NT2/D1 (cell line): Measurements from ENCODE around the gene BCAS4.
"Not testable (repeated sequence)": the region's sequence is repeated elsewhere in the genome, so short reads cannot be mapped to it uniquely, and the experiment has no call there.

Experiments
- DNase-seq: peaks from one replicate; pipeline ENCODE4 v3.0.0-alpha.2; 2011; ENCODE audit warnings: low read depth, low spot score
- H3K27me3 ChIP-seq: 2 replicates; pipeline ENCODE4 v1.6.0; 2011; ENCODE audit warnings: mild to moderate bottlenecking; ENCODE audit not compliant: insufficient read length, insufficient read depth
- H3K36me3 ChIP-seq: 2 replicates; pipeline ENCODE4 v1.6.1; 2011; ENCODE audit warnings: mild to moderate bottlenecking, low read length, mixed read lengths; ENCODE audit not compliant: insufficient read depth, insufficient read length
- H3K4me1 ChIP-seq: 2 replicates; pipeline ENCODE4 v1.5.1; 2011; ENCODE audit not compliant: insufficient read depth, insufficient read length
- H3K4me3 ChIP-seq: 2 replicates; pipeline ENCODE4 v1.5.1; 2011; ENCODE audit warnings: low read depth; ENCODE audit not compliant: insufficient read length
- H3K9ac ChIP-seq: 2 replicates; pipeline ENCODE4 v1.6.0; 2011; ENCODE audit warnings: low read depth; ENCODE audit not compliant: insufficient read length
- H3K9me3 ChIP-seq: 2 replicates; pipeline ENCODE4 v1.5.1; 2011; ENCODE audit warnings: mild to moderate bottlenecking, low read length; ENCODE audit not compliant: insufficient read depth
- SUZ12 ChIP-seq: IDR thresholded peaks from 2 replicates; pipeline ENCODE4 v1.6.1; 2011; ENCODE audit not compliant: insufficient read length, insufficient read depth; ENCODE audit errors: extremely low read depth
- YY1 ChIP-seq: IDR thresholded peaks from 2 replicates; pipeline ENCODE4 v1.6.1; 2011; ENCODE audit not compliant: insufficient read length, insufficient read depth
- ZNF274 ChIP-seq: IDR thresholded peaks from 2 replicates; pipeline ENCODE4 v1.6.1; 2011; ENCODE audit warnings: mild to moderate bottlenecking, low read depth, low read length

Gene BCAS4

GRCh38 chr20:50787181-50787580, 7.7 kb upstream of the BCAS4 start:
- TF ChIP-seq YY1 (no peak), ZNF274 (no peak), SUZ12 (no peak)

GRCh38 chr20:50788045-50788991, 6.5 kb upstream of the BCAS4 start:
- Histone ChIP-seq H3K4me1 (no peaks in the 10 kb centered on the region), H3K9ac (no peak overlapping the region), H3K36me3 (no peaks in the 10 kb centered on the region), H3K27me3 (no peaks in the 10 kb centered on the region), H3K9me3 (peaks cover 8% of the 10 kb centered on the region; the same call in 1 of the 2 replicates), H3K4me3 (no peak overlapping the region)
- DNase-seq: no peak
- no peak for TF ChIP-seq ZNF274
- TF ChIP-seq YY1: no peak
- no peak for TF ChIP-seq SUZ12

More at GRCh38 chr20:50787181-50787580, 7.7 kb upstream of the BCAS4 start:
- H3K27me3 ChIP-seq: no peaks in the 10 kb centered on the region
- H3K9me3 ChIP-seq: peaks cover 19% of the 10 kb centered on the region; the same call in 1 of the 2 replicates
- H3K36me3 ChIP-seq: no peaks in the 10 kb centered on the region
- H3K9ac ChIP-seq: no peak overlapping the region
- no peaks in the 10 kb centered on the region for H3K4me1 ChIP-seq
- no peak overlapping the region for H3K4me3 ChIP-seq
- DNase-seq: no peak

- Histone ChIP-seq H3K9me3 (no peaks in the 10 kb centered on the region), H3K4me3 (no peak overlapping the region), H3K9ac (peak overlapping the region; percentile 52), H3K4me1 (no peaks in the 10 kb centered on the region), H3K27me3 (no peaks in the 10 kb centered on the region), H3K36me3 (no peaks in the 10 kb centered on the region)
- no peak for DNase-seq
- TF ChIP-seq ZNF274: no peak
- TF ChIP-seq SUZ12: no peak
- TF ChIP-seq YY1: no peak
Observed at GRCh38 chr20:50789968-50790650, 4.8 kb upstream of the BCAS4 start.

- no peak overlapping the region for H3K4me3 ChIP-seq
- DNase-seq: peak; percentile 90
- H3K36me3 ChIP-seq: no peaks in the 10 kb centered on the region
- no peaks in the 10 kb centered on the region for H3K27me3 ChIP-seq
- H3K9ac ChIP-seq: peak overlapping the region; percentile 52
- H3K9me3 ChIP-seq: no peaks in the 10 kb centered on the region
- H3K4me1 ChIP-seq: no peaks in the 10 kb centered on the region
- no peak for TF ChIP-seq YY1
- no peak for TF ChIP-seq SUZ12
- no peak for TF ChIP-seq ZNF274
Observed at GRCh38 chr20:50790651-50791277, 4.1 kb upstream of the BCAS4 start.

GRCh38 chr20:50792708-50793574, 1.9 kb upstream of the BCAS4 start:
- H3K4me1 ChIP-seq: no peaks in the 10 kb centered on the region
- H3K9ac ChIP-seq: peak overlapping the region; percentile 38
- no peaks in the 10 kb centered on the region for H3K27me3 ChIP-seq
- no peak for TF ChIP-seq YY1
- no peak for TF ChIP-seq ZNF274
- no peak for TF ChIP-seq SUZ12
- no peak overlapping the region for H3K4me3 ChIP-seq
- H3K9me3 ChIP-seq: no peaks in the 10 kb centered on the region
- H3K36me3 ChIP-seq: no peaks in the 10 kb centered on the region
- DNase-seq: no peak

GRCh38 chr20:50793575-50794016, 1.3 kb upstream of the BCAS4 start:
- not testable (repeated sequence) for H3K4me3 ChIP-seq, H3K9me3 ChIP-seq, H3K4me1 ChIP-seq, H3K27me3 ChIP-seq, H3K9ac ChIP-seq, H3K36me3 ChIP-seq
- peak; percentile 51 for DNase-seq
